ENCODE measurements around the gene MIX23.

MIX23 gene

GRCh38 chr3:122410639-122411038 is 27.6 kb upstream of the MIX23 start:
- peaks cover 69% of the 10 kb centered on the region; the same call in 1 of the 2 replicates for H3K36me3 ChIP-seq (ENCODE audit: insufficient read depth, low read length)
- H3F3A ChIP-seq (ENCODE audit: low read depth) = no peaks in the 10 kb centered on the region; the same call in 1 of the 2 replicates
- no peak overlapping the region for H3K9ac ChIP-seq (ENCODE audit: low read depth, low read length, poor library complexity, severe bottlenecking)
- H3K79me2 ChIP-seq (ENCODE audit: insufficient read depth, low read length) = peaks cover 15% of the 10 kb centered on the region
- no peak for TF ChIP-seq EZH2phosphoT487 (IDR thresholded peaks at IDR 0.05; ENCODE audit: borderline replicate concordance)
- TF ChIP-seq CTCF (conservative IDR thresholded peaks at IDR 0.05; ENCODE audit: low read length) = no peak
- peaks cover 3% of the 10 kb centered on the region for H4K20me1 ChIP-seq (ENCODE audit: insufficient read depth, low read length, poor library complexity, severe bottlenecking)
- H3K4me3 ChIP-seq (ENCODE audit: low read length, poor library complexity, severe bottlenecking) = no peak overlapping the region
- no peaks in the 10 kb centered on the region for H3K9me3 ChIP-seq (ENCODE audit: insufficient read depth, low read depth, low read length)
- H3K9me2 ChIP-seq (replicated peaks; ENCODE audit: low read depth, low read length) = no peaks in the 10 kb centered on the region
- H3K4me2 ChIP-seq (ENCODE audit: low read depth, low read length, poor library complexity, severe bottlenecking) = no peak overlapping the region
- H3K27me3 ChIP-seq (ENCODE audit: insufficient read depth, low read length, poor library complexity, severe bottlenecking) = no peaks in the 10 kb centered on the region
- no peak overlapping the region for H2AFZ ChIP-seq (ENCODE audit: low read length)
- H3K4me1 ChIP-seq (ENCODE audit: insufficient read depth, low read length, poor library complexity, severe bottlenecking) = peaks cover 12% of the 10 kb centered on the region

GRCh38 chr3:122410111-122410510 is 27.1 kb upstream of the MIX23 start:
- no peak for TF ChIP-seq CTCF (conservative IDR thresholded peaks at IDR 0.05; ENCODE audit: low read length)
- no peak for TF ChIP-seq EZH2phosphoT487 (IDR thresholded peaks at IDR 0.05; ENCODE audit: borderline replicate concordance)

GRCh38 chr3:122409446-122409845 is 26.4 kb upstream of the MIX23 start:
- H3K9me2 ChIP-seq (replicated peaks; ENCODE audit: low read depth, low read length) = no peaks in the 10 kb centered on the region
- no peak overlapping the region for H2AFZ ChIP-seq (ENCODE audit: low read length)
- H4K20me1 ChIP-seq (ENCODE audit: insufficient read depth, low read length, poor library complexity, severe bottlenecking) = no peaks in the 10 kb centered on the region
- no peaks in the 10 kb centered on the region for H3F3A ChIP-seq (ENCODE audit: low read depth)
- H3K4me2 ChIP-seq (ENCODE audit: low read depth, low read length, poor library complexity, severe bottlenecking) = no peak overlapping the region
- H3K9me3 ChIP-seq (ENCODE audit: insufficient read depth, low read depth, low read length) = no peaks in the 10 kb centered on the region
- peaks cover 3% of the 10 kb centered on the region for H3K79me2 ChIP-seq (ENCODE audit: insufficient read depth, low read length)
- no peak overlapping the region for H3K4me3 ChIP-seq (ENCODE audit: low read length, poor library complexity, severe bottlenecking)
- H3K27me3 ChIP-seq (ENCODE audit: insufficient read depth, low read length, poor library complexity, severe bottlenecking) = no peaks in the 10 kb centered on the region
- H3K4me1 ChIP-seq (ENCODE audit: insufficient read depth, low read length, poor library complexity, severe bottlenecking) = peaks cover under 1% of the 10 kb centered on the region
- no peak for TF ChIP-seq CTCF (conservative IDR thresholded peaks at IDR 0.05; ENCODE audit: low read length)
- TF ChIP-seq EZH2phosphoT487 (IDR thresholded peaks at IDR 0.05; ENCODE audit: borderline replicate concordance) = no peak
- H3K36me3 ChIP-seq (ENCODE audit: insufficient read depth, low read length) = peaks cover 81% of the 10 kb centered on the region; the same call in 1 of the 2 replicates
- H3K9ac ChIP-seq (ENCODE audit: low read depth, low read length, poor library complexity, severe bottlenecking) = no peak overlapping the region

More at GRCh38 chr3:122410111-122410510, 27.1 kb upstream of the MIX23 start:
- Histone ChIP-seq H3K9me3 (ENCODE audit: insufficient read depth, low read depth, low read length) (no peaks in the 10 kb centered on the region), H3K9ac (ENCODE audit: low read depth, low read length, poor library complexity, severe bottlenecking) (no peak overlapping the region), H3F3A (ENCODE audit: low read depth) (no peaks in the 10 kb centered on the region), H3K79me2 (ENCODE audit: insufficient read depth, low read length) (peaks cover 10% of the 10 kb centered on the region), H3K9me2 (replicated peaks; ENCODE audit: low read depth, low read length) (no peaks in the 10 kb centered on the region), H2AFZ (ENCODE audit: low read length) (no peak overlapping the region), H3K4me1 (ENCODE audit: insufficient read depth, low read length, poor library complexity, severe bottlenecking) (peaks cover 7% of the 10 kb centered on the region), H4K20me1 (ENCODE audit: insufficient read depth, low read length, poor library complexity, severe bottlenecking) (peaks cover 1% of the 10 kb centered on the region), H3K4me3 (ENCODE audit: low read length, poor library complexity, severe bottlenecking) (no peak overlapping the region), H3K4me2 (ENCODE audit: low read depth, low read length, poor library complexity, severe bottlenecking) (no peak overlapping the region), H3K36me3 (ENCODE audit: insufficient read depth, low read length) (peaks cover 74% of the 10 kb centered on the region; the same call in 1 of the 2 replicates), H3K27me3 (ENCODE audit: insufficient read depth, low read length, poor library complexity, severe bottlenecking) (no peaks in the 10 kb centered on the region)
